IMR-90 (cell line): ENCODE measurements around the gene SLC24A3. TPM values are rescaled to one million over a fixed set of nuclear protein-coding genes. Genes with fewer than 3 reads are reported as not detected.

Source experiments
- ATAC-seq: fragments of 200-7000 bp; cut with Tn5 transposase; 2 replicates; pipeline ENCODE4 v1.9.1; 2020; ENCODE audit warnings: low read depth, mild to moderate bottlenecking, moderate library complexity
- BruUV-seq: library from RNA; stranded (reverse); fragments of 400-500 nt; replicated peaks from 2 replicates; lab custom pipeline; 2021; lab: Mats Ljungman, UMichigan
- CTCF ChIA-PET: fragments of 300-600 bp; formaldehyde crosslinking; extraction: SDS; loops from one replicate; lab custom pipeline; 2021; ENCODE audit warnings: antibody characterized with exemption; lab: Yijun Ruan, JAX
- POLR2A ChIA-PET: fragments of 300-600 bp; sonication (Branson Sonifier 250); formaldehyde crosslinking; loops from one replicate; lab custom pipeline; 2022; ENCODE audit warnings: antibody characterized with exemption; ENCODE audit not compliant: unreplicated experiment; lab: Charles Lee
- DNase-seq: peaks from one replicate; pipeline ENCODE4 v3.0.0; 2013
- H2AFZ ChIP-seq: replicated peaks from 2 replicates; pipeline ENCODE3; 2013; ENCODE audit warnings: low read length, mild to moderate bottlenecking; ENCODE audit not compliant: poor library complexity
- H2AK5ac ChIP-seq: 2 replicates; pipeline ENCODE4 v1.6.1; 2013; ENCODE audit warnings: low read depth, low read length, inconsistent platforms
- H2AK9ac ChIP-seq: replicated peaks from 2 replicates; pipeline ENCODE3; 2013; ENCODE audit warnings: mild to moderate bottlenecking, low read depth, low read length, moderate library complexity; ENCODE audit not compliant: poor library complexity
- H2BK120ac ChIP-seq: 2 replicates; pipeline ENCODE4 v1.6.1; 2013; ENCODE audit warnings: low read depth, low read length, inconsistent platforms
- H2BK15ac ChIP-seq: 3 replicates; pipeline ENCODE4 v1.6.1; 2013; ENCODE audit warnings: low read depth, low read length, inconsistent platforms
- H2BK20ac ChIP-seq: 2 replicates; pipeline ENCODE4 v1.6.1; 2013; ENCODE audit warnings: low read depth, mild to moderate bottlenecking, inconsistent platforms, low read length, moderate library complexity
- H2BK5ac ChIP-seq: 2 replicates; pipeline ENCODE4 v1.6.1; 2013; ENCODE audit warnings: mild to moderate bottlenecking, low read depth, low read length, inconsistent platforms; ENCODE audit not compliant: poor library complexity, severe bottlenecking
- H3K14ac ChIP-seq: replicated peaks from 2 replicates; pipeline ENCODE4 v1.6.1; 2013; ENCODE audit warnings: low read depth, low read length, inconsistent platforms
- H3K18ac ChIP-seq: 2 replicates; pipeline ENCODE4 v1.6.1; 2013; ENCODE audit warnings: low read depth, low read length, control low read depth
- H3K23ac ChIP-seq: 2 replicates; pipeline ENCODE4 v1.6.1; 2013; ENCODE audit warnings: low read depth, low read length, inconsistent platforms
- H3K27ac ChIP-seq: 2 replicates; pipeline ENCODE4 v1.5.1; 2013; ENCODE audit warnings: mild to moderate bottlenecking, control low read depth, low read length; ENCODE audit not compliant: insufficient read depth
- H3K27me3 ChIP-seq: 2 replicates; pipeline ENCODE4 v1.6.1; 2013; ENCODE audit warnings: low read length; ENCODE audit not compliant: control insufficient read depth, insufficient read depth
- H3K36me3 ChIP-seq: 2 replicates; pipeline ENCODE4 v1.6.1; 2013; ENCODE audit warnings: low read length, mixed read lengths; ENCODE audit not compliant: control insufficient read depth, insufficient read depth
- H3K4ac ChIP-seq: 2 replicates; pipeline ENCODE4 v1.6.1; 2013; ENCODE audit warnings: low read depth, low read length, inconsistent platforms
- H3K4me1 ChIP-seq: 2 replicates; pipeline ENCODE4 v1.6.1; 2013; ENCODE audit warnings: low read length, mixed read lengths; ENCODE audit not compliant: control insufficient read depth, insufficient read depth
- H3K4me2 ChIP-seq: 2 replicates; pipeline ENCODE4 v1.6.1; 2013; ENCODE audit warnings: low read depth, mild to moderate bottlenecking, control low read depth, low read length, moderate library complexity
- H3K4me3 ChIP-seq: 2 replicates; pipeline ENCODE4 v1.5.1; 2013; ENCODE audit warnings: low read depth, mild to moderate bottlenecking, control low read depth, low read length, moderate library complexity; ENCODE audit not compliant: insufficient read depth
- H3K56ac ChIP-seq: 2 replicates; pipeline ENCODE4 v1.6.1; 2013; ENCODE audit warnings: low read length, inconsistent platforms; ENCODE audit not compliant: insufficient read depth; ENCODE audit errors: extremely low read depth
- H3K79me1 ChIP-seq, 2 experiments: 2 replicates each; pipeline ENCODE4 v1.6.1; 2013; ENCODE audit warnings: low read length in 2 of 2, inconsistent platforms in 1 of 2, low read depth in 1 of 2
- H3K9ac ChIP-seq: 2 replicates; pipeline ENCODE4 v1.6.1; 2013; ENCODE audit warnings: low read depth, low read length, control low read depth
- H3K9me1 ChIP-seq: 2 replicates; pipeline ENCODE4 v1.6.1; 2013; ENCODE audit warnings: low read length, inconsistent platforms; ENCODE audit not compliant: insufficient read depth
- H3K9me3 ChIP-seq: 2 replicates; pipeline ENCODE4 v1.6.1; 2013; ENCODE audit warnings: low read length; ENCODE audit not compliant: control insufficient read depth, insufficient read depth
- H4K20me1 ChIP-seq: 2 replicates; pipeline ENCODE4 v1.6.1; 2013; ENCODE audit warnings: low read length, inconsistent platforms; ENCODE audit not compliant: insufficient read depth
- H4K5ac ChIP-seq: 2 replicates; pipeline ENCODE4 v1.6.1; 2013; ENCODE audit warnings: mild to moderate bottlenecking, low read depth, low read length, control low read depth
- H4K8ac ChIP-seq, 2 experiments: 2 replicates each; pipeline ENCODE4 v1.6.1; 2013; ENCODE audit warnings: low read depth in 2 of 2, low read length in 2 of 2, control low read depth in 1 of 2, inconsistent platforms in 1 of 2
- H4K91ac ChIP-seq: 2 replicates; pipeline ENCODE4 v1.6.1; 2013; ENCODE audit warnings: low read depth, low read length, inconsistent platforms; ENCODE audit not compliant: insufficient read depth
- BHLHE40 ChIP-seq: fragments of 150-350 bp; IDR thresholded peaks from 2 replicates; pipeline ENCODE4 v1.6.1; 2016; ENCODE audit warnings: mild to moderate bottlenecking, low read depth, low read length
- CEBPB ChIP-seq: IDR thresholded peaks from 2 replicates; pipeline ENCODE4 v1.6.1; 2012; ENCODE audit warnings: low read depth, low read length, improper control_type of control experiment
- CHD1 ChIP-seq: IDR thresholded peaks from 2 replicates; pipeline ENCODE4 v1.6.1; 2012; ENCODE audit warnings: low read depth, low read length, improper control_type of control experiment
- MAFK ChIP-seq: IDR thresholded peaks from 2 replicates; pipeline ENCODE4 v1.6.1; 2012; ENCODE audit warnings: low read depth, low read length, improper control_type of control experiment
- MAZ ChIP-seq: IDR thresholded peaks from 2 replicates; pipeline ENCODE4 v1.6.1; 2012; ENCODE audit warnings: low read depth, mild to moderate bottlenecking, low read length, improper control_type of control experiment, moderate library complexity, borderline replicate concordance
- MXI1 ChIP-seq: IDR thresholded peaks from 2 replicates; pipeline ENCODE4 v1.6.1; 2012; ENCODE audit warnings: low read depth, mild to moderate bottlenecking, low read length, moderate library complexity, borderline replicate concordance
- NFE2L2 ChIP-seq: fragments of 150-350 bp; IDR thresholded peaks from 2 replicates; pipeline ENCODE4 v1.6.1; 2016; ENCODE audit warnings: low read depth, mild to moderate bottlenecking, low read length
- POLR2A ChIP-seq: IDR thresholded peaks from 2 replicates; pipeline ENCODE4 v1.6.1; 2012; ENCODE audit warnings: mild to moderate bottlenecking, low read depth, low read length
- RAD21 ChIP-seq: IDR thresholded peaks from 2 replicates; pipeline ENCODE4 v1.6.1; 2012; ENCODE audit warnings: low read length, improper control_type of control experiment
- RCOR1 ChIP-seq: IDR thresholded peaks from 2 replicates; pipeline ENCODE4 v1.6.1; 2012; ENCODE audit warnings: mild to moderate bottlenecking, low read length, improper control_type of control experiment; ENCODE audit not compliant: insufficient replicate concordance
- RFX5 ChIP-seq: IDR thresholded peaks from 2 replicates; pipeline ENCODE4 v1.8.0; 2012; ENCODE audit warnings: low read depth, mild to moderate bottlenecking, low read length, moderate library complexity
- SMC3 ChIP-seq: fragments of 150-350 bp; IDR thresholded peaks from 2 replicates; pipeline ENCODE4 v1.6.1; 2016; ENCODE audit warnings: low read depth, mild to moderate bottlenecking, antibody characterized with exemption, low read length, moderate library complexity
- dilution Hi-C: fragments of 300-500 bp; cut with HindIII; formaldehyde crosslinking; loops from one replicate; pipeline ENCODE4 v1.14.3; 2018; ENCODE audit warnings: low sequenced_read_pairs; ENCODE audit not compliant: unreplicated experiment
- in situ Hi-C: fragments of 300-500 bp; cut with MboI; formaldehyde crosslinking; loops from 3 replicates; pipeline ENCODE4 v1.14.3; 2019; ENCODE audit warnings: low sequenced_read_pairs, inconsistent platforms, mixed read lengths
- intact Hi-C: fragments of 100-400 bp; cut with micrococcal nuclease; formaldehyde crosslinking; loops from 2 replicates; pipeline ENCODE4 v1.10.0; 2022
- polyA plus RNA-seq, 3 experiments: library from polyadenylated mRNA; depleted of rRNA; stranded (reverse); fragments of >200 nt; gene quantifications; 2 replicates each; pipeline ENCODE4 v1.2.3, GENCODE V29; 2012; ENCODE audit warnings: low replicate concordance in 1 of 3
- total RNA-seq: library from RNA; depleted of rRNA; stranded (reverse); fragments of >200 nt; gene quantifications from 2 replicates; pipeline ENCODE4 v1.2.3, GENCODE V29; 2012
- TF ChIP-seq, protein P1 (sequence below): conservative IDR thresholded peaks from 2 replicates; pipeline ENCODE4 v1.5.1; 2012; ENCODE audit warnings: mild to moderate bottlenecking, low read depth, low read length, improper control_type of control experiment
- TF ChIP-seq, protein P2 (sequence below): fragments of 150-350 bp; IDR thresholded peaks from 2 replicates; pipeline ENCODE4 v1.6.1; 2017; ENCODE audit warnings: mild to moderate bottlenecking, antibody characterized with exemption, low read length, low read depth
- TF ChIP-seq, protein P3 (sequence below): fragments of 150-350 bp; IDR thresholded peaks from 2 replicates; pipeline ENCODE4 v1.6.1; 2016; ENCODE audit warnings: low read depth, mild to moderate bottlenecking, low read length, moderate library complexity, borderline replicate concordance

SLC24A3 gene
- total and polyA plus RNA-seq, 2 of the 4 experiments (the other 2 are of a cell fraction) = not detected

GRCh38 chr20:19549896-19550295 lies 337.5 kb downstream of the SLC24A3 start:
- Histone ChIP-seq H3K36me3 (no peaks in the 10 kb centered on the region), H3K14ac (no peak overlapping the region)
- CTCF ChIA-PET = interaction anchor here (1.0 kb wide), 1 partner anchor 16 kb away, joined by 3 read pairs; no protein-coding TSS in a partner anchor

More at GRCh38 chr20:19549896-19550295, 337.5 kb downstream of the SLC24A3 start:
- no peak overlapping the region for H2AFZ ChIP-seq
- ATAC-seq = no peak
- H3K27me3 ChIP-seq = no peaks in the 10 kb centered on the region
- no peak overlapping the region for H2BK20ac ChIP-seq
- H4K5ac ChIP-seq = no peak overlapping the region
- no peak overlapping the region for H3K56ac ChIP-seq
- no peak overlapping the region for H3K9ac ChIP-seq
- H3K9me3 ChIP-seq = no peaks in the 10 kb centered on the region
- no peak overlapping the region for H3K4ac ChIP-seq
- in situ Hi-C loops (no loop called here), dilution Hi-C loops (no loop called here), intact Hi-C loops (no loop called here)
- POLR2A ChIA-PET = no interaction called here
- no peak for DNase-seq
- no peaks in the 10 kb centered on the region for H4K20me1 ChIP-seq
- H3K79me1 ChIP-seq = no peaks in the 10 kb centered on the region
- H3K27ac ChIP-seq = no peak overlapping the region
- no peak overlapping the region for H2BK120ac ChIP-seq
- no TSS peak for BruUV-seq
- H3K18ac ChIP-seq = no peak overlapping the region
- TF ChIP-seq RFX5 (no peak), RAD21 (no peak), BHLHE40 (no peak), SMC3 (no peak), MAFK (no peak), NFE2L2 (no peak), CHD1 (no peak), CEBPB (no peak), RCOR1 (no peak), MXI1 (no peak), MAZ (no peak), POLR2A (no peak)
- TF ChIP-seq, protein P1, sequence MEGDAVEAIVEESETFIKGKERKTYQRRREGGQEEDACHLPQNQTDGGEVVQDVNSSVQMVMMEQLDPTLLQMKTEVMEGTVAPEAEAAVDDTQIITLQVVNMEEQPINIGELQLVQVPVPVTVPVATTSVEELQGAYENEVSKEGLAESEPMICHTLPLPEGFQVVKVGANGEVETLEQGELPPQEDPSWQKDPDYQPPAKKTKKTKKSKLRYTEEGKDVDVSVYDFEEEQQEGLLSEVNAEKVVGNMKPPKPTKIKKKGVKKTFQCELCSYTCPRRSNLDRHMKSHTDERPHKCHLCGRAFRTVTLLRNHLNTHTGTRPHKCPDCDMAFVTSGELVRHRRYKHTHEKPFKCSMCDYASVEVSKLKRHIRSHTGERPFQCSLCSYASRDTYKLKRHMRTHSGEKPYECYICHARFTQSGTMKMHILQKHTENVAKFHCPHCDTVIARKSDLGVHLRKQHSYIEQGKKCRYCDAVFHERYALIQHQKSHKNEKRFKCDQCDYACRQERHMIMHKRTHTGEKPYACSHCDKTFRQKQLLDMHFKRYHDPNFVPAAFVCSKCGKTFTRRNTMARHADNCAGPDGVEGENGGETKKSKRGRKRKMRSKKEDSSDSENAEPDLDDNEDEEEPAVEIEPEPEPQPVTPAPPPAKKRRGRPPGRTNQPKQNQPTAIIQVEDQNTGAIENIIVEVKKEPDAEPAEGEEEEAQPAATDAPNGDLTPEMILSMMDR = no peak
- TF ChIP-seq, protein P2, sequence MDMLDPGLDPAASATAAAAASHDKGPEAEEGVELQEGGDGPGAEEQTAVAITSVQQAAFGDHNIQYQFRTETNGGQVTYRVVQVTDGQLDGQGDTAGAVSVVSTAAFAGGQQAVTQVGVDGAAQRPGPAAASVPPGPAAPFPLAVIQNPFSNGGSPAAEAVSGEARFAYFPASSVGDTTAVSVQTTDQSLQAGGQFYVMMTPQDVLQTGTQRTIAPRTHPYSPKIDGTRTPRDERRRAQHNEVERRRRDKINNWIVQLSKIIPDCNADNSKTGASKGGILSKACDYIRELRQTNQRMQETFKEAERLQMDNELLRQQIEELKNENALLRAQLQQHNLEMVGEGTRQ = no peak
- TF ChIP-seq, protein P3, sequence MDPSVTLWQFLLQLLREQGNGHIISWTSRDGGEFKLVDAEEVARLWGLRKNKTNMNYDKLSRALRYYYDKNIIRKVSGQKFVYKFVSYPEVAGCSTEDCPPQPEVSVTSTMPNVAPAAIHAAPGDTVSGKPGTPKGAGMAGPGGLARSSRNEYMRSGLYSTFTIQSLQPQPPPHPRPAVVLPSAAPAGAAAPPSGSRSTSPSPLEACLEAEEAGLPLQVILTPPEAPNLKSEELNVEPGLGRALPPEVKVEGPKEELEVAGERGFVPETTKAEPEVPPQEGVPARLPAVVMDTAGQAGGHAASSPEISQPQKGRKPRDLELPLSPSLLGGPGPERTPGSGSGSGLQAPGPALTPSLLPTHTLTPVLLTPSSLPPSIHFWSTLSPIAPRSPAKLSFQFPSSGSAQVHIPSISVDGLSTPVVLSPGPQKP = no peak
- H4K91ac ChIP-seq = no peak overlapping the region
- H3K4me3 ChIP-seq = no peak overlapping the region
- H3K9me1 ChIP-seq = no peaks in the 10 kb centered on the region
- no peaks in the 10 kb centered on the region for H3K4me1 ChIP-seq
- no peak overlapping the region for H4K8ac ChIP-seq
- no peak overlapping the region for H3K23ac ChIP-seq
- no peak overlapping the region for H2BK15ac ChIP-seq
- no peak overlapping the region for H3K4me2 ChIP-seq
- H2BK5ac ChIP-seq = no peak overlapping the region
- H2AK9ac ChIP-seq = no peak overlapping the region
- no peak overlapping the region for H2AK5ac ChIP-seq
